K562 (cell line): Measurements from ENCODE around the gene TAOK2. TPM values are rescaled to one million over a fixed set of nuclear protein-coding genes. Genes with fewer than 3 reads are reported as not detected.

Experiments used
- ATAC-seq: fragments of 200-7000 bp; cut with Tn5 transposase; 3 replicates; pipeline ENCODE4 v1.9.1; 2020; ENCODE audit warnings: moderate library complexity
- BruUV-seq: library from RNA; stranded (reverse); fragments of 400-500 nt; replicated peaks from 2 replicates; lab custom pipeline; 2021; lab: Mats Ljungman, UMichigan
- CTCF ChIA-PET: fragments of 300-600 bp; formaldehyde crosslinking; extraction: SDS; loops from one replicate; lab custom pipeline; 2021; ENCODE audit warnings: low intra/inter-chr PET ratio; lab: Yijun Ruan, JAX
- POLR2A ChIA-PET: fragments of 300-600, 350-650 bp; sonication (Branson Sonifier 250); formaldehyde crosslinking; extraction: SDS; loops from one replicate; lab custom pipeline; 2021; ENCODE audit warnings: antibody characterized with exemption, inconsistent platforms; lab: Yijun Ruan, JAX
- DNase-seq, 4 experiments: peaks; one replicate each; pipeline versions ENCODE4 v3.0.0 to v3.0.0-alpha.2; 2011 to 2018; ENCODE audit warnings: low spot score in 3 of 4, mixed read lengths in 3 of 4; ENCODE audit errors: extremely low read depth in 1 of 4
- FAIRE-seq: peaks from 2 replicates; lab custom pipeline; 2011; peaks lifted over from hg19 to GRCh38; lab: Jason Lieb, UNC
- H2AFZ ChIP-seq: 2 replicates; pipeline ENCODE4 v1.6.0; 2011; ENCODE audit warnings: low read depth, low read length, control low read depth, inconsistent platforms
- H3K27ac ChIP-seq: fragments of 200-600 bp; 3 replicates; pipeline ENCODE4 v1.8.0; 2011; ENCODE audit warnings: low read depth, mild to moderate bottlenecking, control low read depth, inconsistent platforms, low read length, moderate library complexity, mixed read lengths; ENCODE audit errors: extremely low read depth
- H3K27me3 ChIP-seq, 2 experiments: fragments of 300-600 bp in 1 of 2; 2 replicates in 1 of 2; 3 replicates in 1 of 2; pipeline versions ENCODE4 v1.6.0 to v1.8.0; 2011; ENCODE audit warnings: inconsistent platforms in 2 of 2, low read length in 2 of 2, mild to moderate bottlenecking in 1 of 2, mixed read lengths in 1 of 2, moderate library complexity in 1 of 2; ENCODE audit not compliant: control insufficient read depth in 2 of 2, insufficient read depth in 2 of 2
- H3K36me3 ChIP-seq: fragments of 300-600 bp; 3 replicates; pipeline ENCODE4 v1.8.0; 2011; ENCODE audit warnings: mild to moderate bottlenecking, low read length, inconsistent platforms; ENCODE audit not compliant: control insufficient read depth, insufficient read depth
- H3K4me1 ChIP-seq, 2 experiments: fragments of 200-600 bp in 1 of 2; replicated peaks in 1 of 2; 2 replicates in 1 of 2; 3 replicates in 1 of 2; pipeline versions ENCODE4 v1.5.1 to v1.8.0; 2011; ENCODE audit warnings: inconsistent platforms in 2 of 2, low read length in 2 of 2, mild to moderate bottlenecking in 1 of 2, mixed read lengths in 1 of 2, moderate library complexity in 1 of 2; ENCODE audit not compliant: control insufficient read depth in 2 of 2, insufficient read depth in 2 of 2
- H3K4me2 ChIP-seq: 2 replicates; pipeline ENCODE4 v1.6.1; 2011; ENCODE audit warnings: low read length, control low read depth, inconsistent platforms, mixed read lengths; ENCODE audit not compliant: insufficient read depth
- H3K4me3 ChIP-seq: fragments of 200-600 bp; sonication (generic), shearing (Covaris generic); 2 replicates; pipeline ENCODE4 v1.5.1; 2016; ENCODE audit warnings: control low read depth, inconsistent platforms
- H3K79me2 ChIP-seq: fragments of 200-600 bp; 3 replicates; pipeline ENCODE4 v1.8.0; 2011; ENCODE audit warnings: low read length, inconsistent platforms; ENCODE audit not compliant: control insufficient read depth, insufficient read depth
- H3K9ac ChIP-seq, 2 experiments: 2 replicates each; pipeline versions ENCODE4 v1.6.0 to v1.6.1; 2011; ENCODE audit warnings: low read depth in 2 of 2, low read length in 2 of 2, control low read depth in 1 of 2, inconsistent platforms in 1 of 2, mild to moderate bottlenecking in 1 of 2, mixed read lengths in 1 of 2; ENCODE audit not compliant: insufficient read depth in 1 of 2
- H3K9me1 ChIP-seq: one replicate; pipeline ENCODE4 v1.6.0; 2011; ENCODE audit warnings: inconsistent platforms, mild to moderate bottlenecking, low read length, moderate library complexity; ENCODE audit not compliant: control insufficient read depth, insufficient read depth
- H3K9me3 ChIP-seq: replicated peaks from 2 replicates; pipeline ENCODE4 v1.5.1; 2011; ENCODE audit warnings: low read depth, low read length, inconsistent platforms; ENCODE audit not compliant: control insufficient read depth, insufficient read depth
- H4K20me1 ChIP-seq: replicated peaks from 2 replicates; pipeline ENCODE4 v1.6.1; 2011; ENCODE audit warnings: low read length, inconsistent platforms, mixed read lengths; ENCODE audit not compliant: control insufficient read depth, insufficient read depth
- CTCF ChIP-seq, 3 experiments: IDR thresholded peaks in 2 of 3; conservative IDR thresholded peaks in 1 of 3; 2 replicates each; pipeline ENCODE4 v1.5.1; 2011 to 2012; ENCODE audit warnings: low read length in 3 of 3, mild to moderate bottlenecking in 3 of 3, control low read depth in 2 of 3, improper control_type of control experiment in 1 of 3, inconsistent platforms in 1 of 3, low read depth in 1 of 3, mixed read lengths in 1 of 3, moderate library complexity in 1 of 3; ENCODE audit not compliant: insufficient read depth in 2 of 3
- CTCFL ChIP-seq: IDR thresholded peaks from 2 replicates; pipeline ENCODE4 v1.6.1; 2011; ENCODE audit warnings: borderline replicate concordance, low read depth, mild to moderate bottlenecking, moderate library complexity, low read length; ENCODE audit not compliant: insufficient read depth, poor library complexity, severe bottlenecking
- HNRNPL ChIP-seq: fragments of 200-400 bp; formaldehyde crosslinking; IDR thresholded peaks from 2 replicates; pipeline ENCODE4 v1.6.1; 2017; ENCODE audit warnings: low read depth, mild to moderate bottlenecking, low read length
- NFE2L1 ChIP-seq: fragments of 450-650 bp; IDR thresholded peaks from 2 replicates; pipeline ENCODE4 v1.6.1; 2016; ENCODE audit warnings: missing genetic modification characterization, low read depth, mild to moderate bottlenecking, missing compliant biosample characterization, moderate library complexity, borderline replicate concordance
- POLR2G ChIP-seq: fragments of 200-400 bp; formaldehyde crosslinking; IDR thresholded peaks from 2 replicates; pipeline ENCODE4 v1.6.1; 2017; ENCODE audit warnings: low read depth, mild to moderate bottlenecking, antibody characterized with exemption, low read length, moderate library complexity
- TBL1XR1 ChIP-seq, 2 experiments: IDR thresholded peaks; 2 replicates each; pipeline ENCODE4 v1.6.1; 2012; ENCODE audit warnings: improper control_type of control experiment in 2 of 2, low read length in 2 of 2, mild to moderate bottlenecking in 1 of 2
- ZNF146 ChIP-seq: IDR thresholded peaks from one replicate; pipeline ENCODE4 v1.6.1; 2018; ENCODE audit warnings: missing compliant biosample characterization; ENCODE audit not compliant: unreplicated experiment
- WGBS: fragments of 100-300 bp; shearing (Covaris generic); methylation state at CpG from one replicate; pipeline ENCODE4 v1.1.6; 2016; ENCODE audit warnings: low coverage, mixed read lengths; ENCODE audit not compliant: insufficient coverage; ENCODE audit errors: missing lambda C conversion rate; 5-methylcytosine and 5-hydroxymethylcytosine counted together
- in situ Hi-C: fragments of 300-500 bp; cut with MboI; formaldehyde crosslinking; loops from 4 replicates; pipeline ENCODE4 v1.15.0; 2018; ENCODE audit warnings: inconsistent platforms, mixed read lengths
- intact Hi-C: fragments of 100-400 bp; cut with micrococcal nuclease; formaldehyde crosslinking; loops from 2 replicates; pipeline ENCODE4 v1.14.2; 2022
- polyA plus RNA-seq, 8 experiments: library from polyadenylated mRNA; depleted of rRNA in 4 of 8; stranded (reverse) in 5 of 8; unstranded in 3 of 8; fragments of >200 nt; fragmentation: Nextera tagmentation in 2 of 8; fragmentation: Illumina TruSeq in 1 of 8; extraction: Ambion mirVana in 2 of 8; extraction: Trizol in 1 of 8; gene quantifications; 2 replicates each; pipeline versions ENCODE4 v1.2.1 to v1.2.3, GENCODE V29; 2011 to 2014; ENCODE audit warnings: inconsistent platforms in 1 of 8, missing spikeins in 1 of 8
- total RNA-seq, 7 experiments: library from RNA; depleted of rRNA in 6 of 7; stranded (reverse); fragments of >200 nt in 6 of 7; fragmentation: Illumina TruSeq in 2 of 7; extraction: Trizol in 2 of 7; gene quantifications; 2 replicates each; pipeline versions ENCODE4 v1.2.1 to v1.2.3, GENCODE V29; 2011 to 2021; ENCODE audit warnings: low replicate concordance in 1 of 7

The TAOK2 gene
- total and polyA plus RNA-seq, 9 of the 15 experiments (the other 6 are each of a cell fraction or from before 2014, with no cell fraction given): 0.10 to 41.8 (median 13.7) TPM

- no peaks in the 10 kb centered on the region for H3K9me3 ChIP-seq
- ChIA-PET CTCF (no interaction called here), POLR2A (no interaction called here)
- H3K4me2 ChIP-seq: no peak overlapping the region
- H4K20me1 ChIP-seq: no peaks in the 10 kb centered on the region
- TF ChIP-seq ZNF146 (CRISPR knock-in tag): no peak
- no peak for TF ChIP-seq TBL1XR1 (IDR thresholded peaks at IDR 0.05; ENCODE audit: low read length in 2 of 2)
- no peak for TF ChIP-seq NFE2L1 (tag)
- H3K4me1 ChIP-seq: peaks cover 10 to 53% of the 10 kb centered on the region in 2 experiments; a peak in 4 of 5 replicates
- H3K79me2 ChIP-seq: peaks cover 15% of the 10 kb centered on the region
- no peaks in the 10 kb centered on the region for H3K27me3 ChIP-seq
- intact Hi-C loops (loop anchor here (5.0 kb wide), 1 partner anchor 72 kb away; the partner anchor contains the start of gene KCTD13), in situ Hi-C loops (no loop called here)
- FAIRE-seq (no peak), ATAC-seq (no peak), DNase-seq (no peak)
- H3K9me1 ChIP-seq: no peaks in the 10 kb centered on the region
- no TSS peak for BruUV-seq
- H3K27ac ChIP-seq: no peak overlapping the region
- peaks cover 29% of the 10 kb centered on the region; the same call in 2 of the 3 replicates for H3K36me3 ChIP-seq
- no peak overlapping the region for H3K9ac ChIP-seq
- H2AFZ ChIP-seq: no peak overlapping the region
- 88% methylated on average over 6 of the region's 6 CpGs for WGBS
- H3K4me3 ChIP-seq: no peak overlapping the region
Measured at GRCh38 chr16:29999605-30000004, 25.9 kb downstream of the TAOK2 start.

- BruUV-seq: no TSS peak
- FAIRE-seq (no peak), DNase-seq (no peak), ATAC-seq (no peak)
- Histone ChIP-seq H4K20me1 (0 out of 2 replicates have a peak, but pooled peaks cover 5% of the 10 kb centered on the region), H3K4me1 (peaks cover 7 to 52% of the 10 kb centered on the region in 2 experiments; a peak in 4 of 5 replicates), H3K27me3 (no peaks in the 10 kb centered on the region), H3K9me3 (no peaks in the 10 kb centered on the region), H2AFZ (no peak overlapping the region), H3K4me3 (no peak overlapping the region), H3K4me2 (no peak overlapping the region), H3K9me1 (no peaks in the 10 kb centered on the region), H3K79me2 (peaks cover 12% of the 10 kb centered on the region), H3K9ac (no peak overlapping the region; a peak in 1 of 4 replicates), H3K27ac (no peak overlapping the region), H3K36me3 (peaks cover 31% of the 10 kb centered on the region; the same call in 2 of the 3 replicates)
- intact Hi-C loops: no loop called here
- WGBS: 88% methylated on average over 21 of the region's 33 CpGs
- TF ChIP-seq CTCFL (peak; percentile 46), POLR2G (peak; percentile 28), HNRNPL (no peak), CTCF (IDR thresholded peaks at IDR 0.05 in 2 of 3, conservative IDR thresholded peaks at IDR 0.05 in 1 of 3; ENCODE audit: insufficient read depth in 2 of 3, low read depth in 1 of 3, low read length in 3 of 3) (peak in 2 of 3 experiments; percentile 9 to 27; a peak in 1 of 6 replicates)
- ChIA-PET POLR2A (no interaction called here), CTCF (no interaction called here)
- in situ Hi-C loops: no loop called here
Measured at GRCh38 chr16:30000735-30001631, 27.3 kb downstream of the TAOK2 start.
